IMR-90 (cell line): ENCODE results near the gene RNU5D-1. TPM values are rescaled to one million over a fixed set of nuclear protein-coding genes. Genes with fewer than 3 reads are reported as not detected.

ENCODE experiments used
- ATAC-seq: fragments of 200-7000 bp; cut with Tn5 transposase; 2 replicates; pipeline ENCODE4 v1.9.1; 2020; ENCODE audit warnings: low read depth, mild to moderate bottlenecking, moderate library complexity
- BruUV-seq: library from RNA; stranded (reverse); fragments of 400-500 nt; replicated peaks from 2 replicates; lab custom pipeline; 2021; lab: Mats Ljungman, UMichigan
- CTCF ChIA-PET: fragments of 300-600 bp; formaldehyde crosslinking; extraction: SDS; loops from one replicate; lab custom pipeline; 2021; ENCODE audit warnings: antibody characterized with exemption; lab: Yijun Ruan, JAX
- POLR2A ChIA-PET: fragments of 300-600 bp; sonication (Branson Sonifier 250); formaldehyde crosslinking; loops from one replicate; lab custom pipeline; 2022; ENCODE audit warnings: antibody characterized with exemption; ENCODE audit not compliant: unreplicated experiment; lab: Charles Lee
- DNase-seq: peaks from one replicate; pipeline ENCODE4 v3.0.0; 2013
- H2AFZ ChIP-seq: replicated peaks from 2 replicates; pipeline ENCODE3; 2013; ENCODE audit warnings: low read length, mild to moderate bottlenecking; ENCODE audit not compliant: poor library complexity
- H2AK5ac ChIP-seq: 2 replicates; pipeline ENCODE4 v1.6.1; 2013; ENCODE audit warnings: low read depth, low read length, inconsistent platforms
- H2AK9ac ChIP-seq: replicated peaks from 2 replicates; pipeline ENCODE3; 2013; ENCODE audit warnings: mild to moderate bottlenecking, low read depth, low read length, moderate library complexity; ENCODE audit not compliant: poor library complexity
- H2BK120ac ChIP-seq: 2 replicates; pipeline ENCODE4 v1.6.1; 2013; ENCODE audit warnings: low read depth, low read length, inconsistent platforms
- H2BK15ac ChIP-seq: 3 replicates; pipeline ENCODE4 v1.6.1; 2013; ENCODE audit warnings: low read depth, low read length, inconsistent platforms
- H2BK20ac ChIP-seq: 2 replicates; pipeline ENCODE4 v1.6.1; 2013; ENCODE audit warnings: low read depth, mild to moderate bottlenecking, inconsistent platforms, low read length, moderate library complexity
- H2BK5ac ChIP-seq: 2 replicates; pipeline ENCODE4 v1.6.1; 2013; ENCODE audit warnings: mild to moderate bottlenecking, low read depth, low read length, inconsistent platforms; ENCODE audit not compliant: poor library complexity, severe bottlenecking
- H3K14ac ChIP-seq: replicated peaks from 2 replicates; pipeline ENCODE4 v1.6.1; 2013; ENCODE audit warnings: low read depth, low read length, inconsistent platforms
- H3K18ac ChIP-seq: 2 replicates; pipeline ENCODE4 v1.6.1; 2013; ENCODE audit warnings: low read depth, low read length, control low read depth
- H3K23ac ChIP-seq: 2 replicates; pipeline ENCODE4 v1.6.1; 2013; ENCODE audit warnings: low read depth, low read length, inconsistent platforms
- H3K27ac ChIP-seq: 2 replicates; pipeline ENCODE4 v1.5.1; 2013; ENCODE audit warnings: mild to moderate bottlenecking, control low read depth, low read length; ENCODE audit not compliant: insufficient read depth
- H3K27me3 ChIP-seq: 2 replicates; pipeline ENCODE4 v1.6.1; 2013; ENCODE audit warnings: low read length; ENCODE audit not compliant: control insufficient read depth, insufficient read depth
- H3K36me3 ChIP-seq: 2 replicates; pipeline ENCODE4 v1.6.1; 2013; ENCODE audit warnings: low read length, mixed read lengths; ENCODE audit not compliant: control insufficient read depth, insufficient read depth
- H3K4ac ChIP-seq: 2 replicates; pipeline ENCODE4 v1.6.1; 2013; ENCODE audit warnings: low read depth, low read length, inconsistent platforms
- H3K4me1 ChIP-seq: 2 replicates; pipeline ENCODE4 v1.6.1; 2013; ENCODE audit warnings: low read length, mixed read lengths; ENCODE audit not compliant: control insufficient read depth, insufficient read depth
- H3K4me2 ChIP-seq: 2 replicates; pipeline ENCODE4 v1.6.1; 2013; ENCODE audit warnings: low read depth, mild to moderate bottlenecking, control low read depth, low read length, moderate library complexity
- H3K4me3 ChIP-seq: 2 replicates; pipeline ENCODE4 v1.5.1; 2013; ENCODE audit warnings: low read depth, mild to moderate bottlenecking, control low read depth, low read length, moderate library complexity; ENCODE audit not compliant: insufficient read depth
- H3K56ac ChIP-seq: 2 replicates; pipeline ENCODE4 v1.6.1; 2013; ENCODE audit warnings: low read length, inconsistent platforms; ENCODE audit not compliant: insufficient read depth; ENCODE audit errors: extremely low read depth
- H3K79me1 ChIP-seq, 2 experiments: 2 replicates each; pipeline ENCODE4 v1.6.1; 2013; ENCODE audit warnings: low read length in 2 of 2, inconsistent platforms in 1 of 2, low read depth in 1 of 2
- H3K9ac ChIP-seq: 2 replicates; pipeline ENCODE4 v1.6.1; 2013; ENCODE audit warnings: low read depth, low read length, control low read depth
- H3K9me1 ChIP-seq: 2 replicates; pipeline ENCODE4 v1.6.1; 2013; ENCODE audit warnings: low read length, inconsistent platforms; ENCODE audit not compliant: insufficient read depth
- H3K9me3 ChIP-seq: 2 replicates; pipeline ENCODE4 v1.6.1; 2013; ENCODE audit warnings: low read length; ENCODE audit not compliant: control insufficient read depth, insufficient read depth
- H4K20me1 ChIP-seq: 2 replicates; pipeline ENCODE4 v1.6.1; 2013; ENCODE audit warnings: low read length, inconsistent platforms; ENCODE audit not compliant: insufficient read depth
- H4K5ac ChIP-seq: 2 replicates; pipeline ENCODE4 v1.6.1; 2013; ENCODE audit warnings: mild to moderate bottlenecking, low read depth, low read length, control low read depth
- H4K8ac ChIP-seq, 2 experiments: 2 replicates each; pipeline ENCODE4 v1.6.1; 2013; ENCODE audit warnings: low read depth in 2 of 2, low read length in 2 of 2, control low read depth in 1 of 2, inconsistent platforms in 1 of 2
- H4K91ac ChIP-seq: 2 replicates; pipeline ENCODE4 v1.6.1; 2013; ENCODE audit warnings: low read depth, low read length, inconsistent platforms; ENCODE audit not compliant: insufficient read depth
- BHLHE40 ChIP-seq: fragments of 150-350 bp; IDR thresholded peaks from 2 replicates; pipeline ENCODE4 v1.6.1; 2016; ENCODE audit warnings: mild to moderate bottlenecking, low read depth, low read length
- CEBPB ChIP-seq: IDR thresholded peaks from 2 replicates; pipeline ENCODE4 v1.6.1; 2012; ENCODE audit warnings: low read depth, low read length, improper control_type of control experiment
- CHD1 ChIP-seq: IDR thresholded peaks from 2 replicates; pipeline ENCODE4 v1.6.1; 2012; ENCODE audit warnings: low read depth, low read length, improper control_type of control experiment
- FOS ChIP-seq: fragments of 150-350 bp; IDR thresholded peaks from 2 replicates; pipeline ENCODE4 v1.6.1; 2016; ENCODE audit warnings: low read depth, low read length
- MAFK ChIP-seq: IDR thresholded peaks from 2 replicates; pipeline ENCODE4 v1.6.1; 2012; ENCODE audit warnings: low read depth, low read length, improper control_type of control experiment
- MXI1 ChIP-seq: IDR thresholded peaks from 2 replicates; pipeline ENCODE4 v1.6.1; 2012; ENCODE audit warnings: low read depth, mild to moderate bottlenecking, low read length, moderate library complexity, borderline replicate concordance
- NFE2L2 ChIP-seq: fragments of 150-350 bp; IDR thresholded peaks from 2 replicates; pipeline ENCODE4 v1.6.1; 2016; ENCODE audit warnings: low read depth, mild to moderate bottlenecking, low read length
- POLR2A ChIP-seq: IDR thresholded peaks from 2 replicates; pipeline ENCODE4 v1.6.1; 2012; ENCODE audit warnings: mild to moderate bottlenecking, low read depth, low read length
- RAD21 ChIP-seq: IDR thresholded peaks from 2 replicates; pipeline ENCODE4 v1.6.1; 2012; ENCODE audit warnings: low read length, improper control_type of control experiment
- RCOR1 ChIP-seq: IDR thresholded peaks from 2 replicates; pipeline ENCODE4 v1.6.1; 2012; ENCODE audit warnings: mild to moderate bottlenecking, low read length, improper control_type of control experiment; ENCODE audit not compliant: insufficient replicate concordance
- SMC3 ChIP-seq: fragments of 150-350 bp; IDR thresholded peaks from 2 replicates; pipeline ENCODE4 v1.6.1; 2016; ENCODE audit warnings: low read depth, mild to moderate bottlenecking, antibody characterized with exemption, low read length, moderate library complexity
- WGBS, 2 experiments: methylation state at CpG; one replicate each; pipeline versions ENCODE4 v1.1.5 to v1.1.7; 2013; ENCODE audit warnings: missing lambda C conversion rate in 2 of 2; ENCODE audit not compliant: insufficient read length in 1 of 2; ENCODE audit errors: extremely low coverage in 2 of 2; 5-methylcytosine and 5-hydroxymethylcytosine counted together
- dilution Hi-C: fragments of 300-500 bp; cut with HindIII; formaldehyde crosslinking; loops from one replicate; pipeline ENCODE4 v1.14.3; 2018; ENCODE audit warnings: low sequenced_read_pairs; ENCODE audit not compliant: unreplicated experiment
- in situ Hi-C: fragments of 300-500 bp; cut with MboI; formaldehyde crosslinking; loops from 3 replicates; pipeline ENCODE4 v1.14.3; 2019; ENCODE audit warnings: low sequenced_read_pairs, inconsistent platforms, mixed read lengths
- intact Hi-C: fragments of 100-400 bp; cut with micrococcal nuclease; formaldehyde crosslinking; loops from 2 replicates; pipeline ENCODE4 v1.10.0; 2022
- polyA plus RNA-seq, 3 experiments: library from polyadenylated mRNA; depleted of rRNA; stranded (reverse); fragments of >200 nt; gene quantifications; 2 replicates each; pipeline ENCODE4 v1.2.3, GENCODE V29; 2012; ENCODE audit warnings: low replicate concordance in 1 of 3
- total RNA-seq: library from RNA; depleted of rRNA; stranded (reverse); fragments of >200 nt; gene quantifications from 2 replicates; pipeline ENCODE4 v1.2.3, GENCODE V29; 2012
- TF ChIP-seq, protein P1 (sequence below): fragments of 150-350 bp; IDR thresholded peaks from 2 replicates; pipeline ENCODE4 v1.6.1; 2016; ENCODE audit warnings: low read depth, mild to moderate bottlenecking, low read length, moderate library complexity, borderline replicate concordance
- TF ChIP-seq, protein P2 (sequence below): conservative IDR thresholded peaks from 2 replicates; pipeline ENCODE4 v1.5.1; 2012; ENCODE audit warnings: mild to moderate bottlenecking, low read depth, low read length, improper control_type of control experiment
- TF ChIP-seq, protein P3 (sequence below): fragments of 150-350 bp; IDR thresholded peaks from 2 replicates; pipeline ENCODE4 v1.6.1; 2017; ENCODE audit warnings: mild to moderate bottlenecking, antibody characterized with exemption, low read length, low read depth

The RNU5D-1 gene
- total and polyA plus RNA-seq, 2 of the 4 experiments (the other 2 are of a cell fraction) = not detected

DNA sequence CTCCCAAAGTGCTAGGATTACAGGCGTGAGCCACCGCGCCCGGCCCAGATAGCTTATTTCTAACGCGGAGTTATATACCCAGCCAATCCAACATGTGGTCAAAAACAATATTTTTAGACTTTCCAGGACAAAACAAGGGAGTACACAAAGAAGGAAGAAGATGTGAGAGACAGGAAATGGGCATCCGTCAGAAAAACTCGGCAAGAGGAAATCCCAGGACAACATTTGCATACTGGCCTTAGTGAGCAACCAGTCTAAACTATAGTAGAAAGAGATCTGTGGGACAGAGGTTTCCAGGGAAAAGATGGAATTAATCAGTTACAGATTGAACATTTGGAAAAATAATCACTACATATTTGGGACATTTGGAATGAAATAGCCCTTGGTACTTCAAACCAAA is 45.1 kb downstream of the RNU5D-1 start:
- no peaks in the 10 kb centered on the region for H3K79me1 ChIP-seq
- dilution Hi-C loops = no loop called here
- H2BK15ac ChIP-seq = no peak overlapping the region
- H3K27me3 ChIP-seq = peaks cover 12% of the 10 kb centered on the region
- H2AK5ac ChIP-seq = no peak overlapping the region
- TF ChIP-seq CEBPB (no peak), RCOR1 (no peak), POLR2A (no peak), NFE2L2 (no peak), RAD21 (no peak), BHLHE40 (no peak), SMC3 (no peak), FOS (no peak), CHD1 (no peak), MAFK (no peak), MXI1 (no peak)
- TF ChIP-seq, protein P1, sequence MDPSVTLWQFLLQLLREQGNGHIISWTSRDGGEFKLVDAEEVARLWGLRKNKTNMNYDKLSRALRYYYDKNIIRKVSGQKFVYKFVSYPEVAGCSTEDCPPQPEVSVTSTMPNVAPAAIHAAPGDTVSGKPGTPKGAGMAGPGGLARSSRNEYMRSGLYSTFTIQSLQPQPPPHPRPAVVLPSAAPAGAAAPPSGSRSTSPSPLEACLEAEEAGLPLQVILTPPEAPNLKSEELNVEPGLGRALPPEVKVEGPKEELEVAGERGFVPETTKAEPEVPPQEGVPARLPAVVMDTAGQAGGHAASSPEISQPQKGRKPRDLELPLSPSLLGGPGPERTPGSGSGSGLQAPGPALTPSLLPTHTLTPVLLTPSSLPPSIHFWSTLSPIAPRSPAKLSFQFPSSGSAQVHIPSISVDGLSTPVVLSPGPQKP = no peak
- TF ChIP-seq, protein P2, sequence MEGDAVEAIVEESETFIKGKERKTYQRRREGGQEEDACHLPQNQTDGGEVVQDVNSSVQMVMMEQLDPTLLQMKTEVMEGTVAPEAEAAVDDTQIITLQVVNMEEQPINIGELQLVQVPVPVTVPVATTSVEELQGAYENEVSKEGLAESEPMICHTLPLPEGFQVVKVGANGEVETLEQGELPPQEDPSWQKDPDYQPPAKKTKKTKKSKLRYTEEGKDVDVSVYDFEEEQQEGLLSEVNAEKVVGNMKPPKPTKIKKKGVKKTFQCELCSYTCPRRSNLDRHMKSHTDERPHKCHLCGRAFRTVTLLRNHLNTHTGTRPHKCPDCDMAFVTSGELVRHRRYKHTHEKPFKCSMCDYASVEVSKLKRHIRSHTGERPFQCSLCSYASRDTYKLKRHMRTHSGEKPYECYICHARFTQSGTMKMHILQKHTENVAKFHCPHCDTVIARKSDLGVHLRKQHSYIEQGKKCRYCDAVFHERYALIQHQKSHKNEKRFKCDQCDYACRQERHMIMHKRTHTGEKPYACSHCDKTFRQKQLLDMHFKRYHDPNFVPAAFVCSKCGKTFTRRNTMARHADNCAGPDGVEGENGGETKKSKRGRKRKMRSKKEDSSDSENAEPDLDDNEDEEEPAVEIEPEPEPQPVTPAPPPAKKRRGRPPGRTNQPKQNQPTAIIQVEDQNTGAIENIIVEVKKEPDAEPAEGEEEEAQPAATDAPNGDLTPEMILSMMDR = no peak
- TF ChIP-seq, protein P3, sequence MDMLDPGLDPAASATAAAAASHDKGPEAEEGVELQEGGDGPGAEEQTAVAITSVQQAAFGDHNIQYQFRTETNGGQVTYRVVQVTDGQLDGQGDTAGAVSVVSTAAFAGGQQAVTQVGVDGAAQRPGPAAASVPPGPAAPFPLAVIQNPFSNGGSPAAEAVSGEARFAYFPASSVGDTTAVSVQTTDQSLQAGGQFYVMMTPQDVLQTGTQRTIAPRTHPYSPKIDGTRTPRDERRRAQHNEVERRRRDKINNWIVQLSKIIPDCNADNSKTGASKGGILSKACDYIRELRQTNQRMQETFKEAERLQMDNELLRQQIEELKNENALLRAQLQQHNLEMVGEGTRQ = no peak
- no peak overlapping the region for H3K4me2 ChIP-seq
- H3K4ac ChIP-seq = no peak overlapping the region
- no TSS peak for BruUV-seq
- H2BK5ac ChIP-seq = no peak overlapping the region
- no peak overlapping the region for H3K18ac ChIP-seq
- H2AFZ ChIP-seq = no peak overlapping the region
- H3K9me1 ChIP-seq = no peaks in the 10 kb centered on the region
- WGBS, 2 experiments = 59% methylated on average over 2 of the region's 8 CpGs; no CpG with 5 or more reads in 1 of the 2 experiments
- intact Hi-C loops = no loop called here
- H3K27ac ChIP-seq = no peak overlapping the region
- ATAC-seq (no peak), DNase-seq (no peak)
- no peak overlapping the region for H4K91ac ChIP-seq
- no peak overlapping the region for H2BK120ac ChIP-seq
- H3K9me3 ChIP-seq = no peaks in the 10 kb centered on the region
- no peaks in the 10 kb centered on the region for H3K4me1 ChIP-seq
- no peak overlapping the region for H3K9ac ChIP-seq
- H3K23ac ChIP-seq = no peak overlapping the region
- ChIA-PET POLR2A (no interaction called here), CTCF (interaction anchor here (0.7 kb wide), 1 partner anchor 305 kb away, joined by 3 read pairs; no protein-coding TSS in a partner anchor)
- no peak overlapping the region for H2AK9ac ChIP-seq
- H4K5ac ChIP-seq = no peak overlapping the region
- H3K36me3 ChIP-seq = no peaks in the 10 kb centered on the region
- H3K4me3 ChIP-seq = no peak overlapping the region
- in situ Hi-C loops = no loop called here
- H4K20me1 ChIP-seq = no peaks in the 10 kb centered on the region
- H3K56ac ChIP-seq = no peak overlapping the region
- H2BK20ac ChIP-seq = no peak overlapping the region
- H4K8ac ChIP-seq = no peak overlapping the region
- H3K14ac ChIP-seq = no peak overlapping the region
